Endothelial cell of hepatic sinusoid (primary cell): ENCODE data around the gene SENP2.
"Not testable (repeated sequence)": the region's sequence is repeated elsewhere in the genome, so short reads cannot be mapped to it uniquely, and the experiment has no call there.

Experiments used
- in situ Hi-C: cut with HindIII; loops from 2 replicates; pipeline ENCODE4 v1.10.0; 2017; ENCODE audit warnings: low sequenced_read_pairs

SENP2 gene

DNA sequence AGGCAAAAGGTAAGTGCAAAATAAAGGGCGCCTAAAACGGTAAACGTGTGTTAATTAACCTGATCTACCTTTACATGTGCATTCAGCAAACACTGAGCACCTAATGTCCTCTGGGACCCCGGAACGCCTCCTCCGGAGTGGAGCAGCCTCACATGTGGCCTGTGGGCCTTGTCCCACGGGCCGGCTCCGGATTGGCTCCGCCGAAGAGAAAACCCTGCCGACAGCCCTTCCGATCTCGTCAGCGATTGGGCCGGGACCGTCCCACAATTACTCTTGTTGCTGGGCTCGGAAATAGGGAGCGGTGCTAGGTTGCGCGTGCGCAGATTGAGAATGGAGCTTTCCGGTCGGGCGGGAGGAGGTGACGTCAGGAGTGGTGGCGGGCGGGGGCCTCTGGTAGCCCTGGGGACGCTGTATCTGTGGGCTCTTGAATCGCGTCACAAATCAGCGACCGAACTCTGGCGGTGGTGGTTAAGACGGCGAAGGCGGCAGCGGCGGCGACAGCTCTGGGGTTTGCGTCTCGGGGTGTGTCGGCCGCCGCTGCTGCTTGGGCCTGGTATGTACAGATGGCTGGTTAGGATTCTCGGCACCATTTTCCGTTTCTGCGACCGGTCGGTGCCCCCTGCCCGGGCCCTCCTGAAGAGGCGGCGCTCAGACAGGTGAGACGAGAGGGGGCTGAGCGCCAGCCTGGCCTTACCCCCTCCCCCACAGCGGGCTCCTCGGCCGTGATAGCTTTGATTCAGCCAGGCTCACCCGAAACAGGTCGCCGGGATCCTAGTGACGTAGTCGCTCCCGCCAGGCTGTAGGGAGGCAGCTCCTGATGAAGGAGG, at the start of gene SENP2:
TSS of gene SENP2 (plus strand) at position 437 of the 827 bp plus-strand sequence. CDS start at position 556, 119 bp downstream.
- in situ Hi-C loops, result no loop called here

- in situ Hi-C loops, result no loop called here
Observed at GRCh38 chr3:185537369-185537970, 48.6 kb upstream of the SENP2 start.

DNA sequence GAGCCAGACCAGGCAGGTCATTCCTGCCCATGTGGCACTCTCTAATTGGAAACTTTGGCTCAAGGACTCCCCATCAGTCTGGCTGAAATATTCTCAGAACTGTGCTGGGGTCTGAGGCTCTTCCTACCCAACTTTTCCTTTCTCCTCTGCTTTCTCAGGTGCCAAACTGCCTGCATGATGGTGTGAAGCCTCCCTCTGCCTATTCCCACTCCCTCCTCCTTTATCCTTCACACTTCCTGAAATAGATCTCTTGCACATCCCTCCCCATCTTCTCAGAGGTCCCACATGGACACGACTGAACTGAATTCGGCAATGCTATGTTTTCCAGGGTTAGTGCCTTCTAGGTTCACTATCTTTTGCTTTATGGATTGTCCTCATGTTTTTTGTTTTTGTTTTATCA, 46.2 kb upstream of the SENP2 start:
- in situ Hi-C loops, result no loop called here

DNA sequence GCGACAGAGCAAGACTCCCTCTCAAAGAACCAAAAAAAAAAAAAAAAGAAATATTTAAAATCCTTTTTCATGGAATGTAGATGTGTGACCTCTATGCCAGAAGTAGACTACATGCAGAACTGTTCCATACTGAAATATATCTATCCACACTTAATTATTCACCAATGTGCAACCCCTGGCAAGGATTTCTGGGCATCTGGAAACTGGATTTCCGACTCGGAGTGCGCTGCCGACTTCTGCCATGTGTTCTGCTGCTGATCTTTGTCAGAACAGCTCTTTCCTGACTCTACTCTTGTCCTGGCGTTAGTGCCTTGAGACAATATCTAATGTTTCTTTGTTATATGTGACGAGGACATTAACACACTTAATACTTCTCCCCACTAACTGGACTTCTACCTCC, 45.4 kb upstream of the SENP2 start:
- in situ Hi-C loops, result no loop called here

DNA sequence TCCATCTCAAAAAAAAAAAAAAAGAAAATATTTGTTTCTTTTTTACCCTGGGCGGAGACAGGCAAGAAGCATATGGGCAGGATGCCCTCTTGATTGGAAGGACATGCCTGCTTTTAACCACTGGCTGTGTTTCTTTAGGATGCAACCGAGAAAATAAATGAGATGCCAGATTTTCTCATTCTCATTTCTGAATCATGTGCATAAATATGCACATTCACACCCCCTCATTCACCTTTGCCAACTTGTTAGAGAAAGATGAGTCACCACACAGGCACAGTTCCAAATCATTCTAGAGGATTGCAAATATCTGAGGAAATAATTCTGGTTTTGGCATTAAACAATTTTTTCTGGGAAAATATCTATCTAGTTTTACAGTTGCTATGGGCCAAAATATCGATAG, 37.0 kb upstream of the SENP2 start:
- in situ Hi-C loops, result no loop called here

GRCh38 chr3:185549651-185550111, 36.4 kb upstream of the SENP2 start:
- in situ Hi-C loops, result no loop called here

DNA sequence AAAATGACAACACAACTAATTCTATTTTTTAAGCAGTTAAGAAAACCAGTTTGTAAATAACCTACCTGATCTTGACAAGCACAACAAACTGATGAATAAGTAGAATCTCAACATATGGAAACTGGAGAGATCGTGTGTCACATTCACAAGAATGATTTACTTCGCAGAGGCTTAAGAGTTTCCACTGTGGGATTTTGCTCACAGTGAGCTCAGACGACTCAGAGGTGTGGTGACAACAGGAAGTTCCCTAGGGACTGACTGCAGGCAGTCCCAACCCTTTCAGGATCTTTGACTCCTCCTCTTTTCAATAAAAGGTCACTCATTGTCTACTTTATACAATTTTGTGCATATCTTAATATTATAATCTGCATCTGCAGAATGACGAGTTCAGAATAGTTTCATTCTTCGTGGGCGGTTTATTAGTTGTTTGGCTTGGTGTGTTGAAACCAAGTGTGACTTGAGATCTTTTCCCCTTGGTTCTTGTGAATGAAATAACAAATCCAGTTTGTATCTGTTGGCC, 33.7 kb upstream of the SENP2 start, which contains the start of gene LIPH:
TSS of gene LIPH (minus strand) at position 231 of the 520 bp plus-strand sequence. CDS start at position 114, 117 bp downstream.
- in situ Hi-C loops, result no loop called here

- in situ Hi-C loops, result no loop called here
Observed at GRCh38 chr3:185555101-185555501, 31.0 kb upstream of the SENP2 start.

DNA sequence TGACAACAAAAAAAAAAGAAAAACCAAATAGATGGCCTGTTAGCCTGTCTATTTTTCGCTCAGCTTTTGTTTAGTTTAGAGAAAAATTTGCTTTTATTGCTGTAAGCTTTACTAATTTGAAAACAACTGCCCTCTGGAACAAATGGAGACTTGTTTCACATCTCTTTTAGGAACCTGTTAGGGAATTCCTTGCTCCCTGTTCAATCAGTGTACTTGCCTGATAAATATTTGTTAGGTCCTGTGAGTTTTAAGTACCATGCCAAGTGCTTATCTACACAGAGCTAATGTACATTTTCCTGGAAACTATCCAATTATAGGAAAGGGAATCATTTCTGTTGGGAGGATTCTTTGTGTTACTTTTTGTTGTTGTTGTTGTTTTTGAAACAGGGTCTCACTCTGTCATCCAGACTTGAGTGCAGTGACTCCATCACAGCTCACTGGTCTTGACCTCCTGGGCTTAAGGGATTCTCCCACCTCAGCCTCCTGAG, 30.2 kb upstream of the SENP2 start:
- in situ Hi-C loops, result no loop called here

GRCh38 chr3:185556640-185557039, 29.5 kb upstream of the SENP2 start:
- in situ Hi-C loops, result not testable (repeated sequence)

GRCh38 chr3:185558395-185558794, 27.7 kb upstream of the SENP2 start:
- in situ Hi-C loops, result no loop called here

DNA sequence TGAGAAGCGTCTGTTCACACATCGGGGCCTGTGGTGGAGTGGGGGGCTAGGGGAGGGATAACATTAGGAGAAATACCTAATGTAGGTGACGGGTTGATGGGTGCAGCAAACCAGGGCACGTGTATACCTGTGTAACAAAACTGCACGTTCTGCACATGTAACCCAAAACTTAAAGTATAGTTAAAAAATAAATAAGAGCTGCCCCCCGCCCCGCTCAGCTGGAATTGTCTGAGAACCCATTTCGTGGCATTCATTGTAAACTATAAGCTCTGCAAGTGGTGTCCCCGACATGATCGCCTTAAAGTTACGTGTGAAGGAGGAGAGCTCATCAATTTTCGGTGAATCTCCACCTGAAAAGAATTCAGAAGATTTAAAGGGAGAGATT, 26.4 kb upstream of the SENP2 start:
- in situ Hi-C loops, result no loop called here

- in situ Hi-C loops, result no loop called here
Observed at GRCh38 chr3:185560676-185561075, 25.4 kb upstream of the SENP2 start.

- in situ Hi-C loops, result no loop called here
Observed at GRCh38 chr3:185561374-185561943, 24.6 kb upstream of the SENP2 start.

DNA sequence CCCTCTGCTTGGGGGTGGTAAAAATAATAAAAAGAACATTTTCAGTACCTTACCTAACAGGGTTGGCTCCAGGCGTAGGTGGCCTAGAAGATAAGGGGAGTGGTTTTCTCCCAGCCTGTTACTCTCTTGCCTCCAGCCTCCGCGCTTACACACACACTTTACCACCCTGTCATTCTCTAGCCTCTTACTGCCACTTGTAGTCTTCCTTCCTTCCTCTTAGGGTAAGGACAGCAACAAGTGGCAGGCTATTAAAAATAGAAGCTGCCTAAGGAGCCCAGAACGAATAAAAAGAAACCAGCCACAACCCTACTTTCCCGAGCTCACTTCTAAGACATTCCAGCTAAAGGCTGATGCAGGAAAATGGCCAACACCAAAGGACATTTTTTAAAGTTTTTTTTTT, 24.1 kb upstream of the SENP2 start:
- in situ Hi-C loops, result no loop called here

DNA sequence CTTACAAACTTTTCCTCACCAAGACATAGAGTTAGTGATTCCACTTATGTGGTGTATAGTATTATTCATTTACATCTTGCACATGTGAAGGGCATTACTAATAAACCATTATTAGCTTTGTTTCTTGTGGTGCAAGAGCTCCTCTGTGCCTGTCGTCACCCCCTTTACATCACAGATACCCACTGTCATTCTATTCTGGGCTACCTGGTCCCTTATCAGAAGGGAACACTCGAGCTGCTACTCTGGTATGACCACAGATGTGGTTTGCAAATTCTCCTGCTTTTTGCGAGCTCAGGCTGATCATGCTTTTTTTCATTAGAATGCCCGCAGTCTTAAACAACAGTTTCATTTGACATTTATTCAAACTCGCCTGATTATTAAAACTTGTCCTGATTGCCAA, 13.9 kb upstream of the SENP2 start:
- in situ Hi-C loops, result no loop called here

- in situ Hi-C loops, result not testable (repeated sequence)
Observed at GRCh38 chr3:185575108-185575869, 10.8 kb upstream of the SENP2 start.

GRCh38 chr3:185582236-185582635, 3.9 kb upstream of the SENP2 start:
- in situ Hi-C loops, result no loop called here

DNA sequence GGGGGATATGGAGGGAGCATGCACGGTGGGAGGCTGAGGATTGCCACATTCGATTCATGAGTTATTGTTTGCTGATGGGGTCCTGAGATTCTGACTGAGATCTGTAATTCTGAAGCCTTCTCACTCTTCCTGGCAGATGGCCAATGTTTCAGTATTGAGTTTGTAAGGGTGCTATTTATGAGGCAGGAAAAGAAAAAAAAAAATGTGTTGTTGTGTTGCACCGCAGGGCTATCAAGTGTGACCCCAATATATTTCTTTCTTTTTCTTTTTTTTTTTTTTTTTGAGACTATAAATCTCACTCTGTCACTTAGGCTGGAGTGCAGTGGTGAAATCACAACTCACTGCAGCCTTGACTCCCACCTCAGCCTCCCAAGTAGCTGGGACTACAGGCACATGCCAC, 3.2 kb upstream of the SENP2 start:
- in situ Hi-C loops, result no loop called here

DNA sequence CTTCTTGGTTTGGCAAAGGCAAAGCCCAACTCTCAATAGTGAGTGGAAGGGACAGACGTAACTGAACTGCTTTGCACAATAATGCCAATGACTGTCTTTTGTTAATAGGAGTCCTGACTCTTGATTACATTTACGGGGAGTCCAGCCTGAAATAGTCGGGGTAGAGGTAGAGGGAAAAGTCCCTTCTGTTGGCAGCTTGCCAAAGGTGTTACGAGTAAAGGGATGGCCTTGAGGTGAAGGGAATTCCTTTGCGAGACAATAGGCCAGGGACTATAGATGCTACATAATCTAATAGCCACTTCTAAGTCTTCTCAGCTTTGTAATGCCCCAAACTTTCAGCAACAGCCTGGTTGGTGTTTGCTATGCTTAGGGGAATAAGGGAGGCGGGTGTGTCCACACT, 2.2 kb upstream of the SENP2 start:
- in situ Hi-C loops, result no loop called here

DNA sequence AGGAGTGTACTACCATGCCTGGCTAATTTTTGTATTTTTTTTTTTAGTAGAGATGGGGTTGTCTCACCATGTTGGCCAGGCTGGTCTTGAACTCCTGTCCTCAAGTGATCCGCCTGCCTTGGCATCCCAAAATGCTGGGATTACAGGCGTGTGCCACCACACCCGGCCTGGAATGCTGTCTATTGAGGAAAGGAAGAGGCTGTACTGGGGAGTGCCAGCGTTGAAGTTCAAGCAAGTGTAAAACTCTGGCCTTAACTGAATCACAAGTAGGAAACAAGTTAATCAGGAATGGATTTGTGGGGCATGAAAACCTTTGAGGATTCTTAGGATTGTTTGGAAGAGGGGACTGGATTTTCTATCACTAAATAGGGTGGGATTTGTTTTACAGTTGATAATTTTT, 1.4 kb upstream of the SENP2 start:
- in situ Hi-C loops, result no loop called here
